Ammon's horn (tissue), 1 donor: ENCODE measurements around the gene ATOH8.
A peak's percentile ranks its signal among the peaks of the same experiment; 100 is the strongest.

Source experiments
- DNase-seq: peaks from one replicate; pipeline ENCODE4 v3.0.0-alpha.2; 2016; ENCODE audit warnings: low spot score

Gene ATOH8

GRCh38 chr2:85802354-85803103, 48.7 kb downstream of the ATOH8 start:
- DNase-seq, result no peak

GRCh38 chr2:85803704-85804425, 50.1 kb downstream of the ATOH8 start:
- no peak for DNase-seq

DNA sequence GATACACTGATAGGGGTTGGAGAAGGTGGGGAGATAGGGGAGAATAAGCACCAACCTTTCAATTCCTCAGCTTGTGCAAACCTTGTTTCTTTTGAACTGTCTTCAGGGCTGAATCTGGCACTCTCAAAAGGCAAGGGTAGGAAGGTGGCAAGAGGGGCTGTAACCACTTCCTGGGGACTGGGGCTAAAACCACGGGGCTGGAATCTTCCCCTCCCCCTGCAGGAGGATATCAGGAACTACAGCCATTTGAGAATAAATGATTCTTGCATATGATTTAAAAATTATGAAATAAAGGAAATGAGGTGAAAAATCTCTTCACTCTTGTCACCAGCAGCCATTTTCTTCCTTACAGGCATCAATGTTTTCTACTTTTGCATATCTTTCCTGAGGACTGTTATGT, 50.8 kb downstream of the ATOH8 start:
- no peak for DNase-seq

DNA sequence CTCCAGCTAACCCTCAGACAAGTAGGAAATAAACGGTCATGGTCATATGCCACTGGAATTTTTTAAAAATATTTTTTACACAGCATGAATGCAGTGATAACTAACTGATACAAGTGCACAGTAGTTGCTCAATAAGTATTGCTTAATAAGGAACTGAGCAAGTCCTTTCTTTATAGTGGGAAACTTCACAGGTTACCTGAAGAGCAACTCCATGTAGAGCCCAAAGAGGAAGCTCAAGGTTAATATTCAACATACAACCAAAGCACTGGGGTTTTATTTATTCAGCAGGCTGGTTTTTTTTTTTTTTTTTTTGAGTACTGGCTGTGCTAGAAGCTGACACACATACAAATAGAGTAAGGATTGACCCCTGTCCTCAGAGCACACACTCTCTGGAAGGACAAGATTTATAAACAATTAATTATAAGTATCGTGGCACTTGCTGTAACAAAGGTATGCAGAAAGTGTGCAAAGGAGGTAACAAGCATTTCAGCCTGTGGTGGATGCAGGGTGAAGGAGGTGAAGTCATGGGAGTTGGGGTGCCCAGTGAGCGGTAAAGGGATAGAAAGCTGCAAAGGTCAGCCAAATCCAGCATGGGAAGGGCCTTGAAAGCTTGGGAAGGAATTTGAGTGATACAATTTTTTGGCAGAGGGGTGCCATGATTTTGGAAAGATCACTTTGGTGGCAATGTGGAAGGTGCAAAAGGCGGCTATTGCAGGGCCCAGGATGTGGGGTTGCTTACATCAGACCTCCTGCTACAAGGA, 52.7 kb downstream of the ATOH8 start:
- no peak for DNase-seq

- DNase-seq, result no peak
These were observed 54.0 kb downstream of the ATOH8 start for GRCh38 chr2:85807756-85808155.

GRCh38 chr2:85810371-85811179, 56.8 kb downstream of the ATOH8 start:
- no peak for DNase-seq

DNA sequence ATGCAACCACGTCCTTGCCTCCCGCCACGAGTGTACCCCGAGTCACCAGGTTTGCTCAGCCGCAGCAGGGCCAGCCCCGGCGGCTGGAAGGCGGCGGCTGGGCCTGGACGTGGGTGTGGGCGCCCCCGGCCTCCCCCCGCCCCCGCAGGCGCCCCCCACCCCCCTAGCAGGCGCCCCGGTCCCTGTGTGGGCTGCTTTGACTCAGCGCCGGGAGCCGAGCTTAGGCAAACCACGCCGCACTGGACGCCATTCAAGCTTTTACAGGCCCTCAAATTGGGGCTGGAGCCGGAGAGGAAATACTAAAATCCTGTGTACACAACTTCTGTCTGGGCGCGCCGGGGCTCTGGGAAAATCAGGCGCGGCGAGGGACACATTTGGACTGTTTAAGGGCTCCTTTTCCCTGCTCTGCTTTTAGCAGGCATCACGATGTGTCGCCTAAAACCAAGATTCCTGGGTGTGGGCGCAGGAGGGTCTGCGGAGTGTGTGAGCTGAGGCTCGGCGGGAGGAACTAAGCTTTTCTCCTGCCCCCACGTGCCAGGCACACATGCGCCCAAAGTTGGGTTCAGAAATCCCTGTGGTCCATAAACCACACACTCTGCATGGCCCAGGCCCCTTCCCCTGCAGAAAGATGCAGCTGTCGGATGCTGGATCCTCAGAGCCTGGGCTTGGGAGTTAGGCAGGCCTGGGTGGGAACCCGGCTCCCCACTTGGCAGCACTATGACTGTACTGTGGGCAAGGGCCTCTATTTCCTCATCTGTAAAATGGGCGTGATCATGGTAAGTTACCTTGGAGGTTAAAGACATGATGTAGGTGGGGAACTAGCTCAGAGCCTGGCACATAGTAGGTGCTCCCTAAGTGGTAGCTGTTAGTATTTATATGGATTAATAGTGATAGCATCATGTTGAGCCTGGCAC, 57.6 kb downstream of the ATOH8 start:
- DNase-seq, result no peak

DNA sequence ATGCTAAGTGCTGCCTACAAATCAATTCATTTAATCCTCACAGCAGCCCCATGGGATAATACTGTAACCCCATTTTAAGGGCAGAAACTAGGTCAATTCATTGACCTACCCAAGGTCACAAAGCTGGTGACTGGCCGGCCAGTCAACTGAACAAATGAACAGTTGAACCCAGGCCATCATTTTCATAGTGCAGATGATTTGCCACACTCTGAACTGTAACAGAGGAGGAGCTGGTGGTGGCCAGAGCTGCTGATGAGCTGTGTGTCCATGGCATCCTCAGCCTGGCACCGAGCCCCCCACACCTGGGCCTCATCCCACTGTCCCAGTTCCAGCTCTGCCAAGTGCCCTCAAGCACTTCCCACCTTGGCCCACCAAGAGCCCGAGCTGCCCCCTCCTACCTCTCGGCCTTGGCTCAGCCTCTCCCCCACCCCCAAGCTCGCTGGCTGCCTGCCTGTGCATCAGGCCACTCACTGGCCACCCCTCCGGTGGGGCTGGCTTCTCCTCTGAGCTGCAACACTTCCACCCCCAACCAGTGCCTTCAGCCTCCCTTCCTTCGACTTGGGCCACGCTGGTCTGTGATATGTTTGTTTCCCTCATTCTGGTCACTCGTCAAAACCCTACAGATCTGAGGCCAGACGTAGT, 58.4 kb downstream of the ATOH8 start:
- no peak for DNase-seq

- no peak for DNase-seq
These were observed 59.6 kb downstream of the ATOH8 start for GRCh38 chr2:85813211-85813981.

- DNase-seq, result peak; percentile 97
These were observed 60.4 kb downstream of the ATOH8 start for GRCh38 chr2:85813982-85814801.

DNA sequence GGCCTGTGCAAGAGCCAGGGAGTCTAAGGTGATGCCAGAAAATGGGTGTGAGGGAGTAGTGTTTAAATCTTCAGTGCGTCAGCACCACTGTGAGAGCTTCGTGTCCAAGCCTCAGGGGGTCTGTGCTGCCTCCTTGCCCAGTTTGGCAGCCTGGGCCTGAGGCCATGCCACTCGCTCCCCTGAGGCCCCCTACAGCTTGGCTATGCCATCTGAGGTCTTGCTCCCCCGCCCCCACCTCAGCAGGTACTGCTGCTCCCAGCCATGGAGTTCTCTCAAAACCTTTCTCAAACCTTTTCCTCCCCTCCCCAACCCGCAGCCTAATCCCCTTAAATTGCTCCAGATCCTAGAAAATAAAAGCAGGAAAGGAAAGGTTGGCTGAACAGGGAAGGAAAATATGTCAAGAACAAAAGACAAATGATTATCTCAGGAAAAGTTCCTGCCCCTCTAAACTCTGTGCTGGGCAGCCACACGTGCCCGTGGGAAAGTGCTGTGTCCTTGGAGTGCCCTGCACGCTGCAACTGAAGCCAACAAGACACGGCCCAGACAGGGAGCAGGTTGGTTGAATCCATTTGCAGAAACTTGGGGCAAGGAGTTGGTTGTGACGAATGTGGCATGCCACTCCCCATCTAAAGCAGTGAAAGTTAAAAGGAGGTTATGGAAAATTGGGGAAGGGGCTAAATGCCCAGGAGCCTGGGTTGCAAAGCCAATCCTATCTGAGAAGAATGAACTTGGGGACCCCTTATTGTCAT, 61.2 kb downstream of the ATOH8 start:
- no peak for DNase-seq

DNA sequence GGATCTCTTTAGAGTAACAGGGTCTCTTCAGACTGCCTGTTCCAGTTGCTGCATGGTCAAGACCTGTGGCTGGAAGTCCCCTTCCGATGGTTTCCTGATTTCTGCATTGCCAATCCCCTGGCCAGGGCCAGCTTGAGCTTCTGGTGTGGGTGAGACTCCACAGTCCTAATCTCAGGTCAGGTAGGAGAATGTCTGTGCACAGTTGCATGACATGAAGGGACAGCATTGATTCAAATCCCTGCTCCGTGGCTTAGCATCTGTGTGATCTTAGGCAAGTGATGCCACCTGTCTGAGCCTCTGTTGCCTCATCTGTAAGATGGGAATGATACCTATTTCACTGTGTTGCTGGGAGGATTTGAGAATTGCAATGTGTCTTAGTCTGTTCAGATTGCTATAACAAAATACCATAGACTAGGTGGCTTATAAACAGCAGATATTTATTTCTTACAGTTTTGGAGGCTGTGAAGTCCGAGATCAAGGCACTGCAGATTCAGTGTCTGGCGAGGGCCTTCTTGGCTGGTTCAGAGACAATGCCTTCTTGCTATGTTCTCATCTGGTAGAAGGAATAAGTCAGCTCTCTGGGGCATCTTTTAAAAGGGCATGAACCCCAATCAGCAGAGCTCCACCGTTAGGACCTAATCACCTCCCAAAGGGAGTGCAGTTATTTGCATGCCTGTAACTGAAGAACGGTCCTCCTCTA, 66.2 kb downstream of the ATOH8 start:
- no peak for DNase-seq

- DNase-seq, result no peak
These were observed 69.0 kb downstream of the ATOH8 start for GRCh38 chr2:85822766-85823165.

DNA sequence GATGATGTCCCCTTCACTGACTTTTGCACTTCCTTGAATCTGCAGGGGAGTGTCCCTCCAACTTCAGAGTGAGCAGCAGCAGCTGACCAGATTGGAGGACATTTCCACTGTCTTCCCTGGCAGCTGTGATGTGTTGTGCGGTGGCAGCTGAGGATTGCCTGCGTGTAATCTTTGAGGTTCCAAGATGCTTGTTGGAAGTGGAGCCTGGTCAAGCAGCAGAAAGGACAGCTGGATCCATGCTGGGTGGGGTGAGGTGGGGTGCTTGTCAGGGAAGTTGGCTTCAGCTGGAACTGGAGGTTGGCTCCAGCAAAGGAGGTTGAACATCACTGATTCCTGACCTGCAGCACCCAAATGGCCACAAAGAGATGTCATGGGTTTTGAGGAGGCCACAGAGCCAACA, 70.2 kb downstream of the ATOH8 start:
- DNase-seq, result no peak

DNA sequence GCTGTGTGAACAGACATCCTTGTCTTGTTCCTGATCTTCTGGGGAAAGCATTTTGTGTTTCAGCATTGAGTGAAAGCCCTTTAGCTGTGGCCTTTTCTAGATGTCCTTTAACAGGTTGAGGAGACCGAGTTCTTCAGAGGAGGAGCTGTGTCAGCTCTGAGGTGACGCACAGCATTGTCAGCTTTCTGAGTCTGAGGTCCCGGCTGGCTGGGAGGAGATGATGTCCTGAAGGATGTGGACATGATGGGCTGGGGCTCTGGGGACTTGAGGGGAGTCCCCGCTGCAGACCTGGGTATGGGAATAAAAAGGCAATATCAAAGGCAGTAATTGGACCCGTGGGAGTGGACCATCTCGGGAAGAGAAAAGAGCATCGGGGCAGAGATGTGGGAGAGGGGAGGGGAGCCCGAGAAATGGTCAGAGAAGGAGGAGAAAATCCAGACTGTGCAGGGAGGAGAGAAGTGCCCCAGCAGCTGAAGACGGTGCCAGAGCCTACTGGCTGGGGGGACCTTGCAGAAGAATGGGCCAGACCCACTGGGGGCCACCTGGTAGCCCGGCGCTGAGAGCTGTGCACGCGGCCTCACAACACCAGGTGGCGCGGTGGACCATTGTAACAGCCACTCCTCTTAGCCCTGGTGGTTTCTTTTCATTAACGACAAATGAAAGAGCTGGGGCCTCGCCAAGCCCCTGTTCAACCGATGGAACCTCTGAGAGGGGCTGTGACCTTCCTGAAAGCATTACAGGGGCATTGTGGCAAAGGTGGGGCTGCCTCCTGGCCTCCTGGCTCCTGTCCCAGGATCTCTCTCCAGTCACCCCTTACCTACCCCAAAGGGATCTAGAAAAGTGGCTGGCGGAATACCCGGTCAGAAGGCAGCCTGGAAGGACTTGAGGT, 73.4 kb downstream of the ATOH8 start:
- peak; percentile 81 for DNase-seq

- DNase-seq, result no peak
These were observed 74.2 kb downstream of the ATOH8 start for GRCh38 chr2:85827879-85828569.
